ENCODE results near the gene KIAA1217. TPM values are rescaled to one million over a fixed set of nuclear protein-coding genes. Genes with fewer than 3 reads are reported as not detected.
A peak's percentile ranks its signal among the peaks of the same experiment; 100 is the strongest.

KIAA1217 gene
- total RNA-seq, 1 donor from 2014 or later, result 161 TPM

DNA sequence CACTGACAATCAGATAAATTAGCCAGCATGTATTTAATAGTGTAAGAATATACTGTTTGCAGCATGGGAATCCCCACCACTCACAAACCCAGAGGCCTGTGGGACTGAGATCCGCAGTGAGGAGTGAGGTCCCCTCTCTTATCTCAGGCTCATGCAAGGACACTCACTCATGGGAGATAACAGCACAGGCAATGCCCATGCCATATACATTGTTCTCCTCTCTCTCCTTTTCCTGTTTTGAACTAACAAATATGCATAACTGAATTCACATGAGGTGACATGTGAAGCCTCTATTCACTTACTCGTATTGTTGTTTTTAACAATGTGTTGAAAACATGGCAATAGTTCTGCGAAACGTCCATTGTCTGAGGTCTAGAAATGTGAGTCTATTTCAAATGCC lies 284.2 kb downstream of the KIAA1217 start:
- no peak for DNase-seq (ENCODE audit: low spot score in 2 of 2, unreplicated experiment in 2 of 2)
- H3K4me1 Mint-ChIP-seq, result peaks cover 16% of the 10 kb centered on the region
- H3K27ac Mint-ChIP-seq, result no peak overlapping the region
- H3K9me3 Mint-ChIP-seq, result no peaks in the 10 kb centered on the region
- TF ChIP-seq, protein P1, sequence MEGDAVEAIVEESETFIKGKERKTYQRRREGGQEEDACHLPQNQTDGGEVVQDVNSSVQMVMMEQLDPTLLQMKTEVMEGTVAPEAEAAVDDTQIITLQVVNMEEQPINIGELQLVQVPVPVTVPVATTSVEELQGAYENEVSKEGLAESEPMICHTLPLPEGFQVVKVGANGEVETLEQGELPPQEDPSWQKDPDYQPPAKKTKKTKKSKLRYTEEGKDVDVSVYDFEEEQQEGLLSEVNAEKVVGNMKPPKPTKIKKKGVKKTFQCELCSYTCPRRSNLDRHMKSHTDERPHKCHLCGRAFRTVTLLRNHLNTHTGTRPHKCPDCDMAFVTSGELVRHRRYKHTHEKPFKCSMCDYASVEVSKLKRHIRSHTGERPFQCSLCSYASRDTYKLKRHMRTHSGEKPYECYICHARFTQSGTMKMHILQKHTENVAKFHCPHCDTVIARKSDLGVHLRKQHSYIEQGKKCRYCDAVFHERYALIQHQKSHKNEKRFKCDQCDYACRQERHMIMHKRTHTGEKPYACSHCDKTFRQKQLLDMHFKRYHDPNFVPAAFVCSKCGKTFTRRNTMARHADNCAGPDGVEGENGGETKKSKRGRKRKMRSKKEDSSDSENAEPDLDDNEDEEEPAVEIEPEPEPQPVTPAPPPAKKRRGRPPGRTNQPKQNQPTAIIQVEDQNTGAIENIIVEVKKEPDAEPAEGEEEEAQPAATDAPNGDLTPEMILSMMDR (IDR thresholded peaks at IDR 0.05; ENCODE audit: unreplicated experiment), result no peak
- H3K4me3 Mint-ChIP-seq, result no peak overlapping the region
- no peaks in the 10 kb centered on the region for H3K27me3 Mint-ChIP-seq (ENCODE audit: low read depth)
- peaks cover 40% of the 10 kb centered on the region for H3K36me3 Mint-ChIP-seq

DNA sequence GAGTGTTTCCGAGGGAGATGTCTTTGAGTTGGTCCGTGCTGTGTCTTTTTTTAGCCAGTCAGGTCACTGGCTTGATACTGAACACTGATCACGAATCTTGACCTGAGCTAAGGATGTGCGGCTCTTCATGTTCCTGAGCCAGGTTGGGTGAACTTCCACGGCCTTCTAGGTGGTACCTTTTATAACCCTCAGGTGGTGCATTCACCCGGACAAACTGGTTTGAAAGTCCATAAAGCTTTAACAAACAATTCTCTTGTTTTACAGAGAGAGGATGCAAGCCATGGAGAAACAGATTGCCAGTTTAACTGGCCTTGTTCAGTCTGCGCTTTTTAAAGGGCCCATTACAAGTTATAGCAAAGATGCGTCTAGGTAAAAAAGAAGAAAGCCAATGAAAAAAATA lies 285.3 kb downstream of the KIAA1217 start:
- Mint-ChIP-seq H3K27ac (peak overlapping the region; percentile 17), H3K4me3 (no peak overlapping the region), H3K27me3 (ENCODE audit: low read depth) (no peaks in the 10 kb centered on the region), H3K36me3 (peaks cover 48% of the 10 kb centered on the region), H3K4me1 (peaks cover 8% of the 10 kb centered on the region), H3K9me3 (no peaks in the 10 kb centered on the region)
- TF ChIP-seq, protein P1 (IDR thresholded peaks at IDR 0.05; ENCODE audit: unreplicated experiment), result no peak
- DNase-seq (ENCODE audit: low spot score in 2 of 2, unreplicated experiment in 2 of 2), result no peak

DNA sequence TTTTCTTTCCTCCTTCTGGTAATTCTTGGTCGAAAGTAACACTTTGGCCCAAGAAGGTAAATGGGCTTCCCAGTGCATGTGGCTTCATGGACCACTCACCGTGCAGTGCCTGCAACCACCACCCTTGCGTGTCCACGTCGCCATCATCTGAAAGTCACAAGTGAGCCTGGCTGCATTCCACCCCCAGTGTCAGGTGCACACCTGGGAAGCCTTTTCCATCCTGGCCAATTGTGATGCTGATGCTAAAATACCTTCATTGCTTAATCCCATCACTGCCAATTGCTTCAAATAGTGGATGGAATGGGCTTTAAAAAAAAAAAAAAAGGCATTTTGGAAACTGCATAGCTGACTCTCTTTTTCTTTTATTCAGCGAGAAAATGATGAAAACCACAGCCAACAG lies 285.8 kb downstream of the KIAA1217 start:
- no peak overlapping the region for H3K4me3 Mint-ChIP-seq
- no peaks in the 10 kb centered on the region for H3K9me3 Mint-ChIP-seq
- TF ChIP-seq, protein P1 (IDR thresholded peaks at IDR 0.05; ENCODE audit: unreplicated experiment), result no peak
- H3K36me3 Mint-ChIP-seq, result peaks cover 50% of the 10 kb centered on the region
- no peak for DNase-seq (ENCODE audit: low spot score in 2 of 2, unreplicated experiment in 2 of 2)
- H3K27ac Mint-ChIP-seq, result peak overlapping the region; percentile 43
- H3K4me1 Mint-ChIP-seq, result peaks cover 8% of the 10 kb centered on the region
- no peaks in the 10 kb centered on the region for H3K27me3 Mint-ChIP-seq (ENCODE audit: low read depth)

DNA sequence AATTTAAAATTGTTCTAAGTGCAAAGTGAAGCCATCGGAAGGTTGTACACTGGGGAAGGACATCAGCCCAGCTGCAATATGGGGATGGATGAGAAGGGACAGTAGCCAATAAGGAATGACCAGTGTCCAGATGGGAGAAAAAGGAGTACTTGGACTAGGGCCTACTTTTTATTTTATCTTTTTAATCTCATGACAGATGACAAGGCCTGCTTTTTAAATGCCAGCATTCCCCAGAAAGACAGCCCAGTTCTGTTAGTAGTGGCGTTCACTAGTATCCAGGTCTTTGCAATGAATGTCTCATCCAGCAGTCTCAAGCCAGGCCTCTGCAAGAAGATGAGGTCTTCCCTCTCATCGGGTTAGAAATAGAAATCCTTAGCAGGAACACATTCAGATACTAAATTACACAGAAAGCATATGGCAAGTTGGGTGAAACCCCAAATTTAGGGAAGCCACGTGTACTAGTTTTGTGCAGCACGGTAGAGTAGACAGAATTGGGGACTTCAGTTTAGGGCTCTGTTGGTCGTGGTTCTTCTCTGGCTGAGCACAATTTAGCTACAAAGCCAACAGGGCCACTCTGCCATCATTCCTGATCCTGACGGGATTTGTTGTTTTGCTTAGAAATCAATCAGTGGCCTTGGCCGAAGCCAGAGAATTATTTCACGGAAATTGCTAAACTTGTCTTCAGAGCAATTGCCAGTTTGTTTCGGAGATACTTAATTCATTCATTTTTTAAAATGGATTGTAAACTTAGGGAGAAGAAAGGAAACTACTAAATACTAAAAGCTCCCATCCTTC lies 286.9 kb downstream of the KIAA1217 start:
- Mint-ChIP-seq H3K27ac (peak overlapping the region; percentile 84), H3K4me1 (peaks cover 8% of the 10 kb centered on the region)

DNA sequence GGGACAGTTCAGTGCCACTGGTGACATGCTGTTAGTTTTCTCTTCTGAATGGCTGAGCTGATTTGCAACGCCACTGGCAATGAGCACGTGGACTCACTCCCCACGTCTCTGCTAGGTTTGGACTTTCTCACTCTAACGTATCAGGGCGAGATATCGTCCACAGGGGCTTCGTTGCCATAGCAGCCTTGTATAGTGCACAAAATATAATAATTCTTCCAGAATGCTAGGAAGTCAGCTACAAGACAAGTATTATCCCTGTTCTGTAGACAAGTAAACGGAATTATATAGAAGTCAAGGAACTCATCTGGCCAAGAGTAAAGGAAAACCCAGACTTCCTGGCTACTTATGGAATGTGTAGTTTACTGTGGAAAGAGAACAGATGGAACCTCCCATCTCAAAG lies 288.0 kb downstream of the KIAA1217 start:
- H3K9me3 Mint-ChIP-seq, result no peaks in the 10 kb centered on the region
- TF ChIP-seq, protein P1 (IDR thresholded peaks at IDR 0.05; ENCODE audit: unreplicated experiment), result no peak
- H3K27me3 Mint-ChIP-seq (ENCODE audit: low read depth), result no peaks in the 10 kb centered on the region
- peak overlapping the region; percentile 84 for H3K27ac Mint-ChIP-seq
- no peak overlapping the region for H3K4me3 Mint-ChIP-seq
- H3K36me3 Mint-ChIP-seq, result peaks cover 50% of the 10 kb centered on the region
- H3K4me1 Mint-ChIP-seq, result peaks cover 8% of the 10 kb centered on the region
- no peak for DNase-seq (ENCODE audit: low spot score in 2 of 2, unreplicated experiment in 2 of 2)

More for the DNA sequence above, 286.9 kb downstream of the KIAA1217 start:
- no peaks in the 10 kb centered on the region for H3K27me3 Mint-ChIP-seq (ENCODE audit: low read depth)
- no peak overlapping the region for H3K4me3 Mint-ChIP-seq
- TF ChIP-seq, protein P1 (IDR thresholded peaks at IDR 0.05; ENCODE audit: unreplicated experiment), result no peak
- no peak for DNase-seq (ENCODE audit: low spot score in 2 of 2, unreplicated experiment in 2 of 2)
- H3K9me3 Mint-ChIP-seq, result no peaks in the 10 kb centered on the region
- H3K36me3 Mint-ChIP-seq, result peaks cover 50% of the 10 kb centered on the region
